Mesenchymal stem cell (in vitro differentiated cells and primary cell): ENCODE results near the gene PCARE. TPM values are rescaled to one million over a fixed set of nuclear protein-coding genes. Genes with fewer than 3 reads are reported as not detected.

ENCODE experiments used
- DNase-seq: peaks from one replicate; pipeline ENCODE4 v3.0.0-alpha.2; 2013
- H2AFZ ChIP-seq: one replicate; pipeline ENCODE4 v1.6.1; 2013; ENCODE audit warnings: low read depth, mild to moderate bottlenecking, control low read depth, inconsistent platforms, low read length, moderate library complexity
- H2AK5ac ChIP-seq: 2 replicates; pipeline ENCODE4 v1.6.1; 2013; ENCODE audit warnings: low read length, moderate library complexity, mild to moderate bottlenecking, inconsistent platforms; ENCODE audit not compliant: severe bottlenecking
- H2BK120ac ChIP-seq: one replicate; pipeline ENCODE4 v1.6.1; 2013; ENCODE audit warnings: low read depth, mild to moderate bottlenecking, inconsistent platforms, low read length, moderate library complexity
- H2BK12ac ChIP-seq, 2 experiments: one replicate each; pipeline ENCODE4 v1.6.1; 2013; ENCODE audit warnings: inconsistent platforms in 2 of 2, low read length in 2 of 2, mild to moderate bottlenecking in 2 of 2, moderate library complexity in 2 of 2, control low read depth in 1 of 2
- H2BK15ac ChIP-seq: one replicate; pipeline ENCODE4 v1.6.1; 2013; ENCODE audit warnings: mild to moderate bottlenecking, low read depth, inconsistent platforms; ENCODE audit not compliant: poor library complexity, severe bottlenecking
- H2BK5ac ChIP-seq: 2 replicates; pipeline ENCODE4 v1.6.1; 2013; ENCODE audit warnings: low read depth, mild to moderate bottlenecking, low read length, control low read depth, inconsistent platforms; ENCODE audit not compliant: poor library complexity, severe bottlenecking
- H3K14ac ChIP-seq, 2 experiments: one replicate each; pipeline ENCODE4 v1.6.1; 2013; ENCODE audit warnings: inconsistent platforms in 2 of 2, low read length in 2 of 2, control low read depth in 1 of 2, mild to moderate bottlenecking in 1 of 2, moderate library complexity in 1 of 2
- H3K18ac ChIP-seq, 2 experiments: one replicate each; pipeline ENCODE4 v1.6.1; 2013; ENCODE audit warnings: inconsistent platforms in 2 of 2, low read length in 2 of 2, control low read depth in 1 of 2, low read depth in 1 of 2, mild to moderate bottlenecking in 1 of 2
- H3K23ac ChIP-seq, 2 experiments: one replicate each; pipeline ENCODE4 v1.6.1; 2013; ENCODE audit warnings: inconsistent platforms in 2 of 2, low read length in 2 of 2, mild to moderate bottlenecking in 2 of 2, moderate library complexity in 2 of 2, control low read depth in 1 of 2
- H3K27ac ChIP-seq: 2 replicates; pipeline ENCODE4 v1.5.1; 2013; ENCODE audit warnings: mild to moderate bottlenecking, moderate library complexity, low read length, control low read depth, inconsistent platforms; ENCODE audit not compliant: poor library complexity, severe bottlenecking
- H3K27me3 ChIP-seq, 2 experiments: 2 replicates each; pipeline versions ENCODE4 v1.6.1 to v1.7.0; 2013; ENCODE audit warnings: low read length in 2 of 2, mild to moderate bottlenecking in 2 of 2, moderate library complexity in 2 of 2, control low read depth in 1 of 2, inconsistent platforms in 1 of 2; ENCODE audit not compliant: control insufficient read depth in 1 of 2, insufficient read depth in 1 of 2
- H3K36me3 ChIP-seq, 2 experiments: 2 replicates each; pipeline versions ENCODE4 v1.6.1 to v1.7.0; 2013; ENCODE audit warnings: low read length in 2 of 2, control low read depth in 1 of 2, inconsistent platforms in 1 of 2, low read depth in 1 of 2, mild to moderate bottlenecking in 1 of 2; ENCODE audit not compliant: insufficient read depth in 2 of 2, control insufficient read depth in 1 of 2
- H3K4ac ChIP-seq, 2 experiments: one replicate each; pipeline ENCODE4 v1.6.1; 2013; ENCODE audit warnings: inconsistent platforms in 2 of 2, low read length in 2 of 2, mild to moderate bottlenecking in 2 of 2, moderate library complexity in 2 of 2, control low read depth in 1 of 2, low read depth in 1 of 2
- H3K4me1 ChIP-seq: 2 replicates; pipeline ENCODE4 v1.6.1; 2013; ENCODE audit warnings: low read depth, low read length, control low read depth; ENCODE audit not compliant: control insufficient read depth, insufficient read depth
- H3K4me2 ChIP-seq: 2 replicates; pipeline ENCODE4 v1.6.1; 2013; ENCODE audit warnings: low read length, mild to moderate bottlenecking, inconsistent platforms; ENCODE audit not compliant: poor library complexity, severe bottlenecking
- H3K4me3 ChIP-seq, 2 experiments: 2 replicates each; pipeline versions ENCODE4 v1.5.1 to v1.7.0; 2013; ENCODE audit warnings: low read length in 2 of 2, mild to moderate bottlenecking in 2 of 2, control low read depth in 1 of 2, low read depth in 1 of 2; ENCODE audit not compliant: insufficient read depth in 1 of 2
- H3K79me1 ChIP-seq: replicated peaks from 2 replicates; pipeline ENCODE4 v1.6.1; 2013; ENCODE audit warnings: mild to moderate bottlenecking, control low read depth, low read length, inconsistent platforms; ENCODE audit not compliant: poor library complexity, severe bottlenecking
- H3K9ac ChIP-seq: 2 replicates; pipeline ENCODE4 v1.7.0; 2013; ENCODE audit warnings: mild to moderate bottlenecking, low read length, moderate library complexity
- H3K9me3 ChIP-seq: 2 replicates; pipeline ENCODE4 v1.7.0; 2013; ENCODE audit warnings: mild to moderate bottlenecking, low read length; ENCODE audit not compliant: control insufficient read depth
- H4K8ac ChIP-seq: one replicate; pipeline ENCODE4 v1.6.1; 2013; ENCODE audit warnings: inconsistent platforms, mild to moderate bottlenecking, low read length, moderate library complexity
- H4K91ac ChIP-seq: one replicate; pipeline ENCODE4 v1.6.1; 2013; ENCODE audit warnings: mild to moderate bottlenecking, low read length, inconsistent platforms
- WGBS: methylation state at CpG from one replicate; pipeline ENCODE4 v1.1.7; 2013; ENCODE audit warnings: mixed read lengths; 5-methylcytosine and 5-hydroxymethylcytosine counted together
- polyA plus RNA-seq, 2 experiments: library from polyadenylated mRNA; stranded (reverse); fragments of 200-250 nt; gene quantifications; one replicate each; pipeline ENCODE4 v1.2.3, GENCODE V29; 2013

Gene PCARE
- not detected for polyA plus RNA-seq (2013, experiment 1 of 2)
- polyA plus RNA-seq (2013, experiment 2 of 2): not detected

- Histone ChIP-seq H3K4me1 (no peaks in the 10 kb centered on the region), H4K91ac (no peak within 1 kb of the TSS), H3K18ac (no peak within 1 kb of the TSS), H3K23ac (no peak within 1 kb of the TSS), H3K79me1 (no peaks in the 10 kb centered on the region), H3K14ac (no peak within 1 kb of the TSS), H2BK120ac (no peak within 1 kb of the TSS), H3K4me3 (no peak within 1 kb of the TSS), H3K4ac (no peak within 1 kb of the TSS), H2AFZ (no peak within 1 kb of the TSS), H3K4me2 (no peak within 1 kb of the TSS), H4K8ac (no peak within 1 kb of the TSS), H2BK5ac (no peak within 1 kb of the TSS), H3K9ac (no peak within 1 kb of the TSS), H3K27ac (no peak within 1 kb of the TSS), H2BK15ac (no peak within 1 kb of the TSS), H3K27me3 (peaks cover 4 to 19% of the 10 kb centered on the region in 2 experiments), H2BK12ac (no peak within 1 kb of the TSS), H3K36me3 (no peaks in the 10 kb centered on the region), H2AK5ac (no peak within 1 kb of the TSS), H3K9me3 (peaks cover 5% of the 10 kb centered on the region)
- WGBS: 91% methylated on average over 8 of the region's 8 CpGs
- no peak for DNase-seq
These were observed at the start of gene PCARE for GRCh38 chr2:29074411-29074810. TSS of gene PCARE (minus strand) at chr2:29074523. CDS start at chr2:29074261, 262 bp downstream.

DNA sequence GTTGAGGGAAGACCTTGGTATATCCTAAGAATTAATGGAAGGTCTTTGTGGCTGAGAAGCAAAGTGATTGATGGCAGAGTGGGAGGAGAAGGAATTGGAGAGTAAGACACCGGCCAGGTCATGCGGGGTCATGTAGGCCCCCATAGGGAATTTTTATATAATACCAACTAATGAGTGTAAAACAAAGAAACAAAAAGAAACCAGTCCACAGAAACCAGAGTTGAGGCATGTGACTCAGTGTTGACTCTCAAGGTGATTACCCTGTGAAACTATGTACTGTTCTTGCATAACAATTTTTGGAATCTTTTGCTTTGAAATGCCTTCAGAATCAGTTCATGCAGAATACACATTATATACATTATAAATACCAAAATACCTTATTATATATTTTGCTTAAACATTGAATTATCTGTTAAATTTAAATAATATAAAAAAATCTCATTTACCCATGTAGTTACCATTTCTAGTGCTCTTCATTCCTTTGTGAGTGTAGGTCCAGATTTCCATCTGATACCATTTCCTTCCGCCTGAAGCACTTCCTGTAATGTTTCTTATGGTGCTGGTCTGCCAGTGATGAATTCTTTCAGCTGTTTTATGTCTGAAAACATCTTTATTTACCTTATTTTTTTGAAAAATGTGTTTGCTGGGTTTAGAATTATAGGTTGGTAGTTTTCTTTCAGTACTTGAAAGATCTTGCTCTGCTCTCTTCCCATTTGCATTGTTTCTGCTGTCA, 49.5 kb upstream of the PCARE start:
- Histone ChIP-seq H3K4ac (no peak overlapping the region), H3K4me3 (no peak overlapping the region), H3K27me3 (no peaks in the 10 kb centered on the region), H3K9me3 (peaks cover 24% of the 10 kb centered on the region), H3K4me1 (no peaks in the 10 kb centered on the region), H3K4me2 (no peak overlapping the region), H3K14ac (no peak overlapping the region), H4K8ac (no peak overlapping the region), H3K18ac (peak overlapping the region in 1 of 2 experiments; percentile 49), H3K79me1 (peaks cover 15% of the 10 kb centered on the region), H2AK5ac (peak overlapping the region; percentile 49), H3K36me3 (peaks cover 10 to 51% of the 10 kb centered on the region in 2 experiments), H4K91ac (no peak overlapping the region), H3K27ac (peak overlapping the region; percentile 84), H2BK120ac (no peak overlapping the region), H2AFZ (no peak overlapping the region), H2BK12ac (no peak overlapping the region), H2BK15ac (no peak overlapping the region), H2BK5ac (no peak overlapping the region), H3K23ac (no peak overlapping the region), H3K9ac (peak overlapping the region; percentile 70)
- peak; percentile 60 for DNase-seq
- WGBS: no CpG with 5 or more reads among the region's 3 CpGs

GRCh38 chr2:29120846-29121245, 46.5 kb upstream of the PCARE start:
- Histone ChIP-seq H3K18ac (no peak overlapping the region), H3K4me1 (peaks cover 6% of the 10 kb centered on the region), H2BK12ac (no peak overlapping the region), H3K23ac (no peak overlapping the region), H4K91ac (no peak overlapping the region), H2BK5ac (no peak overlapping the region), H3K9me3 (peaks cover 19% of the 10 kb centered on the region), H2BK15ac (no peak overlapping the region), H4K8ac (no peak overlapping the region), H3K36me3 (peaks cover 8 to 33% of the 10 kb centered on the region in 2 experiments), H3K14ac (no peak overlapping the region), H2AK5ac (no peak overlapping the region), H3K27ac (no peak overlapping the region), H3K4ac (no peak overlapping the region), H3K79me1 (peaks cover 9% of the 10 kb centered on the region), H3K9ac (no peak overlapping the region), H2BK120ac (no peak overlapping the region), H2AFZ (no peak overlapping the region), H3K4me3 (no peak overlapping the region), H3K4me2 (no peak overlapping the region), H3K27me3 (no peaks in the 10 kb centered on the region)
- DNase-seq: no peak
- WGBS: no CpG with 5 or more reads among the region's 2 CpGs

- peaks cover 0 to 19% of the 10 kb centered on the region in 2 experiments for H3K36me3 ChIP-seq
- no peak overlapping the region for H3K4me3 ChIP-seq
- H2AK5ac ChIP-seq: no peak overlapping the region
- no peak overlapping the region for H2BK120ac ChIP-seq
- H3K27ac ChIP-seq: no peak overlapping the region
- H3K27me3 ChIP-seq: no peaks in the 10 kb centered on the region
- H3K4me1 ChIP-seq: peaks cover 14% of the 10 kb centered on the region
- H3K18ac ChIP-seq: no peak overlapping the region
- no peak for DNase-seq
- H3K9ac ChIP-seq: no peak overlapping the region
- no peak overlapping the region for H4K8ac ChIP-seq
- H3K9me3 ChIP-seq: peaks cover 4% of the 10 kb centered on the region
- whole genome bisulfite sequencing: 42% methylated on average over 2 of the region's 4 CpGs
- H4K91ac ChIP-seq: no peak overlapping the region
- no peak overlapping the region for H2BK15ac ChIP-seq
- H2AFZ ChIP-seq: no peak overlapping the region
- H3K79me1 ChIP-seq: no peaks in the 10 kb centered on the region
- H2BK5ac ChIP-seq: no peak overlapping the region
- H3K14ac ChIP-seq: no peak overlapping the region
- H3K23ac ChIP-seq: no peak overlapping the region
- no peak overlapping the region for H2BK12ac ChIP-seq
- H3K4ac ChIP-seq: no peak overlapping the region
- no peak overlapping the region for H3K4me2 ChIP-seq
These were observed 44.9 kb upstream of the PCARE start for GRCh38 chr2:29119211-29119610.
